GM21528 (cell line): ENCODE results near the gene DAND5.

ENCODE experiments used
- ATAC-seq: cut with Tn5 transposase; IDR thresholded peaks from one replicate; pipeline ENCODE4 v1.9.1; 2021; ENCODE audit warnings: mild to moderate bottlenecking, moderate library complexity; ENCODE audit not compliant: unreplicated experiment, low FRiP score

DAND5 gene

DNA sequence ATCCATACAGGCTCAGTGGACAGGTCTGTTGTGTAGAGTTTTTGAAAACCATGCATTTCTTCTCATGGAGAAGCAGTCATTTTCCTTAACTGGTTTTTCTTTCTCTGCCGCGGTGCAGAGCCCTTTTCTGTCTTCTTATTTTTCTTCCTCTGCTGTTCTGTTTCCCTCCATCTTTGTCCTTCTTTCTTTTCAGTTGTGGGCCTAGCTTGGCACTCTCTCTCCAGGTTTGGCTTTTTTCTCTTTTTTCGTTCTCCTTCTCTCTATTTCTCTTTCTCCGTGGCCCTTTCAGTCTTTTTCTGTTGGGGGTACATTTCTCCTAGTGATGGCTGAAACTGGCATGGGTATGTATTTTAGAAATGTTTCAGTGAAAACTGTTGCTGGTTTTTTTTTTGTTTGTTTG, 50.0 kb downstream of the DAND5 start:
- no peak for ATAC-seq

DNA sequence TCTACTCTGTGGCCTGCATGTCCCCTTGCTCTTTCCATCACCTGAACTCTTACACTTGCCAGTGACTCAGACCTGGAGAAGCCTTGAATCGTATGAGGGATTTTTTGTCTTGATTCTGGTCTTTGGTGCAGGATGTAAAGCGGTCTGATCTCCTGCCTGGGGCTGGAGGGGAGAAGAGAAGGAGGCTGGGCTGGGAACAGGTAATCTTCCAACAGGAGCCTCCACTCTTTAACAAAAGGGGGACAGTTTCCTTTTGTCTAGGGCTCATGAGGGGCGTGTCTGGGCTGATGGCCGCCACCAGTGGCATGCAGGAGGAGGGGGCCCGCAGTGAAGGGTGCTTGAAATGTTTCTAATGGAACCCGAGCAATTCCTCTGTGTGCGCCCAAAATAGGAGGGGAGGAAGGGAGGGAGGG, 50.6 kb downstream of the DAND5 start:
- ATAC-seq: no peak

DNA sequence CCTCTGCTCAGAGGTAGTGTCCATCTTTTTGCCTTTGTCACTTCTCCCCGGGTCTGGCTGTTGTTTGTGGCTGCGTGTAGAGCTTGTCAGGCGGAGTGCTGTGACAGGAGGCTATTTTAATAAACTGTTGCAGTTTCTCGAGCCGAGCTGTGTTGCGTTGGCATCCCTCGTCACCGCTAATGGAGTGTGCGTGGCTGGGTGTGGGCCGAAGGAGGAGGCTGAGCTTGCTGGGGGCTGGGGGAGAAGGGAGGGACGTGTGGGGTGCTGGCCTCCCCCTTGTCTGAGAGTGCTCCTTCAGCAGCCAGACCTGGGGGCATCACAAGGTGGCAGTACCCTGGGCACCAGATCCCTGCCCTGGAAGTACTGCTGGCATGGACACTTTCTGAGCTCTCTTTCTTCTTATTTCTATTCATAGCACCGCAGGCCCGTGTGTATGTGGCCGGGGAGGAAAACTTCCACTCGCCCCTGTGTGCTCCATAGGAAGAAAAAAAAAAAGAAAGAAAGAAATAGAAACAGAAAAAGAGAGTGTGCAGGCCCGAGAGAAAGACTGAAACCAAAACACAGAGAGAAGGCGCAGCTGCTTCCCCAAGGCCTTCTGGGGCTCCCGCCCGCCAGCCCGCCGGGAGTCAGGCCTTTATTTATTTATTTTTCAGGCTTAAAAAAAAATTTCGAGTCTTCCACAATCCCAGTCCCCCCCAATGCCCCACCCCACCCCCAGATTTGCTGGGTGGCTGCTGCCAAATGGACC, 52.9 kb downstream of the DAND5 start:
- ATAC-seq: no peak

DNA sequence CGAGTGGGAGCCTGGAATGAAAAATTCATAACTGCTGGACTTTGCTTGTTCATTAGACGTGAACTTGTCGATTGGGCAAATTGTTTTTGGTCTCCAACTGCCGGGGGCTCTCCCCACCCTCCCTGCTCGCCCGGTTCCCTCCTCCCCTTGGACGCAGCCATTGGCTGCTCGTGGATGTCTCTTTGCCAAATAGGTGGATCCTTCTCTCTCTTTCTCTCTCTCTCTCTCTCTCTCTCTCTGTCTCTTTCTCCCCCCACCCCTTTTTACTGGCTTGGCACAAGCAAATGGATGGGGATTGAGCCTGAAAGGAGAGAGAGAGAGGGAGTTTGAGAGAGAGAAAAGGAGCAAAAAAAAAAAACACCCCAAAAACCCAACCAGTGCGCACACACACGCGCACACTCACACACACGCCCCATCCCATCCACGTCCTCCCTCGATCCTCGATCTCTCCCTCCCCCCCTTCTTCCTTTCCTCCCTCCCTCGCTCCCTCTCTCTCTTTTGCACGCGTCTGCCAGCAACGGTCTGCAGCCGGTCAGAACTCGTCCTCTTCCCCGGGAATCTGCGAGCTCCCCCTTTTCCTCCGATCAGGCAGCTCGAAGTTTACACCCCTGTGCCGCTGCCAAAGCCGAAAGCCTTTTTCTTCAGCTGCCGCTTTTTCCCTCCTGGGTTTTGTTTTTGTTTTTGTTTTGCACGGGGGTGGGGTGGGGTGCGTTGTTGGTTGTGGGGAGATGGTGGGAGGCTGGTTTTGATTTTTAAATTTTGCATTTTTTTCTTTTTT, 53.7 kb downstream of the DAND5 start:
- ATAC-seq: no peak

DNA sequence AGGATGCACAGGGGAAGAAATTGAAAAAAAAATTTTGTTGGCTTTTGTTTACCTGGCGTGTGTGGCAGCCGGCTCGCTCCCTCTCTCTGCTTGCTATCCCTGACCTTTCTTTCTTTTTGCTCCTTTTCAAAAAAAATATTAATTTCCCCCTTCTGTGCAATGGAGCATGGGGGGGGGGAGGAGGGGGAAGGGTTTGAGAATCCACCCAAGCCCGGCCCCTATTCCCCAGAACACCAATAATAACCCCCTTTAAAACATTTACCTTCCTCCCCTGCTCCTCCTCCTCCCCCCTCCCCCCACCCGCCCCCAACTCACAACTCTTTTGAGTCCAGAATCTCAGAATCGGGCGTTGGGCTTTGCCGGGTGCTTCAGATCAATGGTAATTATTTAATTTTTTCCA, 54.3 kb downstream of the DAND5 start:
- ATAC-seq: no peak
